ENCODE data around the gene NANOS1. TPM values are rescaled to one million over a fixed set of nuclear protein-coding genes. Genes with fewer than 3 reads are reported as not detected.

NANOS1 gene
- total and polyA plus RNA-seq, 2 experiments from 2014 or later, result 1.6 to 2.9 TPM

DNA sequence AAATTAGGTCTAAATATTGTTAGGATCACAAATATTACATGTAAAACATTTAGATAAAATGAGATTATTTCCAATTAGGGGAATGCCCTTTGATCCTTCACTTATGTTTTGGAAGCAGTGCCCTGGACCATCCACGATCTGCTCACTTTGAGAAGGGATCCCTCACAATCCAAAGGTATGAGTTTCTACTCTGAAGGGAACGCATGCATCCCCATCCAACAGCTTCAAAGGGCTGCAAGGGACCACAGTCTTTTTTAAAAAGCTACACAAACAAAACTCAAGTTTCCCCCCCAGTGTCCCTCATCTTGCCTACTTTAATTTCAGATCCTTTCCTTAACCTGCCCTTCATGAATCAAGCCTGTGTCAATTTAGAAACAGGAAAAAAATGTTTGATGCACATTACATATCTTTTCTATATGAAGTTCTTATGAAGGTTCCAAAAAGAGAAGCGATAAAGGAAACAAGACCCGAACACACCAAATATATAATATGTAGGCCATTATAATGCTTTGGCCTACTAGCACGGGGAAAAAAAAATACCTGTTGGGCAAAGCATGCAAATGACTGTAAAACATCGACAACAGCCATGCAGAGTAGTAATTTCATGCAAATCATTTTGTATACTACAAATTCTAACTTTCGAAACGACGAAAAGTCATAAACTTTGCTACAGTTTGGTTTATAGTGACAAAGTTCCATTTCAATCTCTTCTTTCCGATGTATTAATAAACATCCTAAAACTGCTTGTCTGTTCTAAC is 49.1 kb downstream of the NANOS1 start:
- Mint-ChIP-seq H3K27ac (peak overlapping the region; percentile 32; the same call in 1 of the 2 replicates), H3K9me3 (no peaks in the 10 kb centered on the region), H3K4me3 (peak overlapping the region; percentile 98), H3K4me1 (peaks cover 18% of the 10 kb centered on the region; the same call in 2 of the 3 replicates), H3K36me3 (ENCODE audit: low read depth) (peaks cover 44% of the 10 kb centered on the region), H3K27me3 (ENCODE audit: insufficient read depth, low read depth, poor library complexity) (peaks cover 13% of the 10 kb centered on the region)
- H3K27ac ChIP-seq (ENCODE audit: low read depth), result peak overlapping the region; percentile 85; the same call in 1 of the 2 replicates
- H3K79me2 ChIP-seq (replicated peaks; ENCODE audit: insufficient read depth), result peaks cover 71% of the 10 kb centered on the region
- peaks cover 55% of the 10 kb centered on the region for H4K20me1 ChIP-seq (replicated peaks; ENCODE audit: insufficient read depth)
- H3K4me2 ChIP-seq, result peak overlapping the region; percentile 76
- no peak overlapping the region for H2AFZ ChIP-seq
- TF ChIP-seq CTCF (conservative IDR thresholded peaks at IDR 0.05; ENCODE audit: low read depth in 2 of 2), result no peak
- TF ChIP-seq NANOG (IDR thresholded peaks at IDR 0.05; ENCODE audit: borderline replicate concordance), result no peak
- TF ChIP-seq, protein P1, sequence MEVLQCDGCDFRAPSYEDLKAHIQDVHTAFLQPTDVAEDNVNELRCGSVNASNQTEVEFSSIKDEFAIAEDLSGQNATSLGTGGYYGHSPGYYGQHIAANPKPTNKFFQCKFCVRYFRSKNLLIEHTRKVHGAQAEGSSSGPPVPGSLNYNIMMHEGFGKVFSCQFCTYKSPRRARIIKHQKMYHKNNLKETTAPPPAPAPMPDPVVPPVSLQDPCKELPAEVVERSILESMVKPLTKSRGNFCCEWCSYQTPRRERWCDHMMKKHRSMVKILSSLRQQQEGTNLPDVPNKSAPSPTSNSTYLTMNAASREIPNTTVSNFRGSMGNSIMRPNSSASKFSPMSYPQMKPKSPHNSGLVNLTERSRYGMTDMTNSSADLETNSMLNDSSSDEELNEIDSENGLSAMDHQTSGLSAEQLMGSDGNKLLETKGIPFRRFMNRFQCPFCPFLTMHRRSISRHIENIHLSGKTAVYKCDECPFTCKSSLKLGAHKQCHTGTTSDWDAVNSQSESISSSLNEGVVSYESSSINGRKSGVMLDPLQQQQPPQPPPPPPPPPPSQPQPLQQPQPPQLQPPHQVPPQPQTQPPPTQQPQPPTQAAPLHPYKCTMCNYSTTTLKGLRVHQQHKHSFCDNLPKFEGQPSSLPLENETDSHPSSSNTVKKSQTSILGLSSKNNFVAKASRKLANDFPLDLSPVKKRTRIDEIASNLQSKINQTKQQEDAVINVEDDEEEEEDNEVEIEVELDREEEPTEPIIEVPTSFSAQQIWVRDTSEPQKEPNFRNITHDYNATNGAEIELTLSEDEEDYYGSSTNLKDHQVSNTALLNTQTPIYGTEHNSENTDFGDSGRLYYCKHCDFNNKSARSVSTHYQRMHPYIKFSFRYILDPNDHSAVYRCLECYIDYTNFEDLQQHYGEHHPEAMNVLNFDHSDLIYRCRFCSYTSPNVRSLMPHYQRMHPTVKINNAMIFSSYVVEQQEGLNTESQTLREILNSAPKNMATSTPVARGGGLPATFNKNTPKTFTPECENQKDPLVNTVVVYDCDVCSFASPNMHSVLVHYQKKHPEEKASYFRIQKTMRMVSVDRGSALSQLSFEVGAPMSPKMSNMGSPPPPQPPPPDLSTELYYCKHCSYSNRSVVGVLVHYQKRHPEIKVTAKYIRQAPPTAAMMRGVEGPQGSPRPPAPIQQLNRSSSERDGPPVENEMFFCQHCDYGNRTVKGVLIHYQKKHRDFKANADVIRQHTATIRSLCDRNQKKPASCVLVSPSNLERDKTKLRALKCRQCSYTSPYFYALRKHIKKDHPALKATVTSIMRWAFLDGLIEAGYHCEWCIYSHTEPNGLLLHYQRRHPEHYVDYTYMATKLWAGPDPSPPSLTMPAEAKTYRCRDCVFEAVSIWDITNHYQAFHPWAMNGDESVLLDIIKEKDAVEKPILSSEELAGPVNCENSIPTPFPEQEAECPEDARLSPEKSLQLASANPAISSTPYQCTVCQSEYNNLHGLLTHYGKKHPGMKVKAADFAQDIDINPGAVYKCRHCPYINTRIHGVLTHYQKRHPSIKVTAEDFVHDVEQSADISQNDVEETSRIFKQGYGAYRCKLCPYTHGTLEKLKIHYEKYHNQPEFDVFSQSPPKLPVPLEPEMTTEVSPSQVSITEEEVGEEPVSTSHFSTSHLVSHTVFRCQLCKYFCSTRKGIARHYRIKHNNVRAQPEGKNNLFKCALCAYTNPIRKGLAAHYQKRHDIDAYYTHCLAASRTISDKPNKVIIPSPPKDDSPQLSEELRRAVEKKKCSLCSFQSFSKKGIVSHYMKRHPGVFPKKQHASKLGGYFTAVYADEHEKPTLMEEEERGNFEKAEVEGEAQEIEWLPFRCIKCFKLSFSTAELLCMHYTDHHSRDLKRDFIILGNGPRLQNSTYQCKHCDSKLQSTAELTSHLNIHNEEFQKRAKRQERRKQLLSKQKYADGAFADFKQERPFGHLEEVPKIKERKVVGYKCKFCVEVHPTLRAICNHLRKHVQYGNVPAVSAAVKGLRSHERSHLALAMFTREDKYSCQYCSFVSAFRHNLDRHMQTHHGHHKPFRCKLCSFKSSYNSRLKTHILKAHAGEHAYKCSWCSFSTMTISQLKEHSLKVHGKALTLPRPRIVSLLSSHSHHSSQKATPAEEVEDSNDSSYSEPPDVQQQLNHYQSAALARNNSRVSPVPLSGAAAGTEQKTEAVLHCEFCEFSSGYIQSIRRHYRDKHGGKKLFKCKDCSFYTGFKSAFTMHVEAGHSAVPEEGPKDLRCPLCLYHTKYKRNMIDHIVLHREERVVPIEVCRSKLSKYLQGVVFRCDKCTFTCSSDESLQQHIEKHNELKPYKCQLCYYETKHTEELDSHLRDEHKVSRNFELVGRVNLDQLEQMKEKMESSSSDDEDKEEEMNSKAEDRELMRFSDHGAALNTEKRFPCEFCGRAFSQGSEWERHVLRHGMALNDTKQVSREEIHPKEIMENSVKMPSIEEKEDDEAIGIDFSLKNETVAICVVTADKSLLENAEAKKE (CRISPR knock-in tag; IDR thresholded peaks at IDR 0.05), result no peak
- TF ChIP-seq ZNF331 (CRISPR knock-in tag; IDR thresholded peaks at IDR 0.05; ENCODE audit: low read depth), result no peak
- TF ChIP-seq STAT1 (IDR thresholded peaks at IDR 0.05; ENCODE audit: unreplicated experiment), result no peak
- TF ChIP-seq, protein P2, sequence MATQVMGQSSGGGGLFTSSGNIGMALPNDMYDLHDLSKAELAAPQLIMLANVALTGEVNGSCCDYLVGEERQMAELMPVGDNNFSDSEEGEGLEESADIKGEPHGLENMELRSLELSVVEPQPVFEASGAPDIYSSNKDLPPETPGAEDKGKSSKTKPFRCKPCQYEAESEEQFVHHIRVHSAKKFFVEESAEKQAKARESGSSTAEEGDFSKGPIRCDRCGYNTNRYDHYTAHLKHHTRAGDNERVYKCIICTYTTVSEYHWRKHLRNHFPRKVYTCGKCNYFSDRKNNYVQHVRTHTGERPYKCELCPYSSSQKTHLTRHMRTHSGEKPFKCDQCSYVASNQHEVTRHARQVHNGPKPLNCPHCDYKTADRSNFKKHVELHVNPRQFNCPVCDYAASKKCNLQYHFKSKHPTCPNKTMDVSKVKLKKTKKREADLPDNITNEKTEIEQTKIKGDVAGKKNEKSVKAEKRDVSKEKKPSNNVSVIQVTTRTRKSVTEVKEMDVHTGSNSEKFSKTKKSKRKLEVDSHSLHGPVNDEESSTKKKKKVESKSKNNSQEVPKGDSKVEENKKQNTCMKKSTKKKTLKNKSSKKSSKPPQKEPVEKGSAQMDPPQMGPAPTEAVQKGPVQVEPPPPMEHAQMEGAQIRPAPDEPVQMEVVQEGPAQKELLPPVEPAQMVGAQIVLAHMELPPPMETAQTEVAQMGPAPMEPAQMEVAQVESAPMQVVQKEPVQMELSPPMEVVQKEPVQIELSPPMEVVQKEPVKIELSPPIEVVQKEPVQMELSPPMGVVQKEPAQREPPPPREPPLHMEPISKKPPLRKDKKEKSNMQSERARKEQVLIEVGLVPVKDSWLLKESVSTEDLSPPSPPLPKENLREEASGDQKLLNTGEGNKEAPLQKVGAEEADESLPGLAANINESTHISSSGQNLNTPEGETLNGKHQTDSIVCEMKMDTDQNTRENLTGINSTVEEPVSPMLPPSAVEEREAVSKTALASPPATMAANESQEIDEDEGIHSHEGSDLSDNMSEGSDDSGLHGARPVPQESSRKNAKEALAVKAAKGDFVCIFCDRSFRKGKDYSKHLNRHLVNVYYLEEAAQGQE (IDR thresholded peaks at IDR 0.05; ENCODE audit: unreplicated experiment), result no peak
- H3F3A ChIP-seq (replicated peaks; ENCODE audit: low read depth), result no peaks in the 10 kb centered on the region
- H3K4me3 ChIP-seq, result peak overlapping the region; percentile 86
- peaks cover 11% of the 10 kb centered on the region for H3K4me1 ChIP-seq (ENCODE audit: insufficient read depth)
- no peaks in the 10 kb centered on the region for H3K27me3 ChIP-seq (ENCODE audit: insufficient read depth)
- DNase-seq (ENCODE audit: low spot score) (no peak), ATAC-seq (no peak)
- peaks cover 7% of the 10 kb centered on the region; the same call in 1 of the 2 replicates for H3K36me3 ChIP-seq (ENCODE audit: insufficient read depth)
- no peaks in the 10 kb centered on the region for H3K9me2 ChIP-seq (ENCODE audit: insufficient read depth)

Measured in GM23338 (cell line).